Stomach (tissue), 9 donors: ENCODE data around the gene TP53RK. TPM values are rescaled to one million over a fixed set of nuclear protein-coding genes. Genes with fewer than 3 reads are reported as not detected.
A peak's percentile ranks its signal among the peaks of the same experiment; 100 is the strongest.

ENCODE experiments used
- DNase-seq, 2 donors: peaks; one replicate each; pipeline versions ENCODE4 v3.0.0 to v3.0.0-alpha.2; 2013 to 2019
- H3K27ac ChIP-seq, 5 donors: fragments of 200-600 bp in 4 of 5; sonication (generic) in 4 of 5; one replicate each; pipeline ENCODE4 v1.5.1; 2013 to 2019; ENCODE audit warnings: mild to moderate bottlenecking in 1 of 5, moderate library complexity in 1 of 5
- H3K27me3 ChIP-seq, 3 donors: fragments of 200-600 bp; sonication (generic); one replicate each; pipeline ENCODE4 v1.5.1; 2017 to 2019; ENCODE audit warnings: mixed run types in 1 of 3
- H3K36me3 ChIP-seq, 4 donors: fragments of 200-600 bp; sonication (generic); 1 replicate in 3 of 4; 2 replicates in 1 of 4; pipeline ENCODE4 v1.5.1; 2016 to 2019
- H3K4me1 ChIP-seq, 4 donors: fragments of 200-600 bp; sonication (generic); one replicate each; pipeline ENCODE4 v1.5.1; 2016 to 2019
- H3K4me3 ChIP-seq, 4 donors: fragments of 200-600 bp; sonication (generic) in 3 of 4; one replicate each; pipeline ENCODE4 v1.5.1; 2016 to 2019; ENCODE audit warnings: mild to moderate bottlenecking in 1 of 4
- H3K9me3 ChIP-seq, 4 donors: fragments of 200-600 bp; sonication (generic); one replicate each; pipeline ENCODE4 v1.5.1; 2016 to 2019
- EP300 ChIP-seq: sonication (generic); formaldehyde crosslinking; IDR thresholded peaks from one replicate; pipeline ENCODE4 v1.6.1; 2017; ENCODE audit warnings: antibody characterized with exemption
- POLR2A ChIP-seq, 4 donors: fragments of 450-650 bp; IDR thresholded peaks; one replicate each; pipeline ENCODE4 v1.6.1; 2016; ENCODE audit warnings: antibody characterized with exemption in 4 of 4, control low read depth in 2 of 4, mild to moderate bottlenecking in 1 of 4, moderate library complexity in 1 of 4
- POLR2AphosphoS5 ChIP-seq, 3 donors: sonication (generic); formaldehyde crosslinking; IDR thresholded peaks; one replicate each; pipeline ENCODE4 v1.6.1; 2016; ENCODE audit warnings: antibody characterized with exemption in 3 of 3
- WGBS, 5 donors: extraction: QIAGEN DNeasy Blood & Tissue Kit in 3 of 5; methylation state at CpG; one replicate each; pipeline versions ENCODE4 v1.1.5 to v1.1.7; 2013 to 2018; 5-methylcytosine and 5-hydroxymethylcytosine counted together
- intact Hi-C: fragments of 100-400 bp; cut with DNase I; formaldehyde crosslinking; loops from one replicate; pipeline ENCODE4 v1.15.1; 2023; ENCODE audit warnings: low total_unique reads
- polyA plus RNA-seq, 3 donors: library from polyadenylated mRNA; stranded (reverse); fragments of 200-250 nt; gene quantifications; one replicate each; pipeline ENCODE4 v1.2.3, GENCODE V29; 2013
- total RNA-seq, 5 donors: library from RNA; depleted of rRNA; stranded (reverse); fragments of >200 nt; gene quantifications; one replicate each; pipeline versions ENCODE4 v1.1.0 to v1.2.3, GENCODE V29; 2014 to 2016
- TF ChIP-seq, protein P1 (sequence below), 7 experiments: fragments of 450-650 bp in 4 of 7; fragments of 200-600 bp in 3 of 7; sonication (generic) in 3 of 7; IDR thresholded peaks; one replicate each; pipeline ENCODE4 v1.5.1; 2016 to 2019; ENCODE audit warnings: antibody characterized with exemption in 7 of 7, control low read depth in 2 of 7, mild to moderate bottlenecking in 1 of 7
- donor health status: healthy with polysubstance abuse.
- donor health status: Bipolar disorder and iron deficiency.
- donor health status: healthy.

The TP53RK gene
- total and polyA plus RNA-seq, 8 donors: 1.8 to 64.3 (median 12.9) TPM

DNA sequence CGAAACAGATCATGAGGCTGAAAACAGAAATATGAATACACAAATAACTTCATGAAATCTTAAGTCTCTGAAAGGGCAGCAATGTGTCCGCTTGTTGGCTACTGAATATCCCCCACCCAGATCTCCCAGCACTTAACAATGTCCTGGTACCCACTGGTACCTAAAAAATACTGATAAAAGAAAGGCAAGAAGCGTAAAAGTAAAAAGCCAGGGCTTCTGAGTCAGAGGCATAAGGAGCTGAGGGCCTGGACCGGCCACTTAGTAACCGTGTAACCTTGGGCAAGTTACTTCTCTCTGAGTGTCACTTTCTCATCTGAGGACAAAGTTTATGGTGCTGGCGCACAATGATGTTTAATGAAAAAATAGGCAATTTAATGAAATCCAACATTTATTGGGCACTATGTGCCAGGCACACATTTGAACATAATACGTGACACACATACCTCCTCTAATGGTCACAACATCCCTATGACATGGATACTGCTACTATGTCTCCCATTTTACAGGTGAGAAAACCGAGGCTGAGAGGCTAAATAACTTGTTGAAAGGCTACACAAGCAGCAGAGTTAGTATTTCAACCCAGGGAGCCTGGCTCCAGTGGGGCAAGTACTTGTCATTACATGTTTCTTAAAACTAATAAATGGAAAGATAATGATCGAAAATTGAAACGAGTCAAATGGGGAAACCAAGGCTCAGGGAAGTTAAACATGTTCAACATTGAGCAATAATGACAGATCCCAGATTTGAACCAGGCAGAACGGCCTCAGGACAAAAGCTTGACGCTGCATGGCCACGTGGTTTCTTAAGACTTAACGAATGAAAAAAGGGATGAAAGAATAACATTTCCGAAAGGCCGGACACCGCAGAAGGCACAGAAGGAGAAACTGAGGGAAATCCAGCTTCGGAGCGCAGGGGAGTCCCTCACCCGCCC is 828 bp downstream of the TP53RK start:
- H3K27ac ChIP-seq: peak overlapping the region; percentile 92 to 99 (median 97)
- no peak for DNase-seq

DNA sequence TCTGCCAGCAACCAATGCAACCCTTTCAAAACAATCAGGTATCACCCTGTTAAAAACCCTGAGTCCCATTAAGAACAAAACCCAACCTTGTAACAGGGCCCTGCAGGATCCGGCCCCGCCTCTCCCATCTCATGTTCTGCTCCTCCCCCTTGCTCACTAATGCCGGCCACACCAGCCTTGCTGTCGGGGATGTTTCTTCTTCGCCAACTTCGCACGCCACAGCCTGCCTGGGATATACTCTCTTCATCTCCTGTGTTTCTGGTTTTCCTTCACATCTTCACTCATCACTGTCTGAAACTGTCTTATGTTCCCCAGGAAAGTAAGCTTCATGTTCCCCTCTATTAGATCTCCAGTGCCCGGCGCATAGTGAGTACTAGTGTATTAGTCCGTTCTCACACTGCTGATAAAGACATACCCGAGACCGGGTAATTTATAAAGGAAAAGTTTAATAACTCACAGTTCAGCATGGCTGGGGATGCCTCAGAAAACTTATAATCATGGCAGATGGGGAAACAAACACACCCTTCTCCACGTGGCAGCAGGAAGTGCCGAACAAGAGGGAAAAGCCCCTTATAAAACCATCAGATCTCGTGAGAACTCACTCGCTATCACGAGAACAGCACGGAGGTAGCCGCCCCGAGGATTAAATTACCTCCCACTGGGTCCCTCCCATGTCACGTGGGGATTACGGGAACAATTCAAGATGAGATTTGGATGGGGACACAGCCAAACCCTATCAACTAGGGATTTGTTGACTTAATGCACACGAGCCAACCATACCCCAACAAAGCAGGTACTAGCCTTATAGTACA is 5.1 kb downstream of the TP53RK start:
- Histone ChIP-seq H3K27ac (peak overlapping the region; percentile 63 to 78 (median 75)), H3K4me3 (peak overlapping the region; percentile 30 to 43 (median 36)), H3K4me1 (peaks cover 28 to 79% (median 62%) of the 10 kb centered on the region in 4 donors), H3K27me3 (no peaks in the 10 kb centered on the region), H3K36me3 (peaks cover 0 to 30% (median 24%) of the 10 kb centered on the region in 4 donors), H3K9me3 (no peaks in the 10 kb centered on the region)
- 22 to 37% (median 25%) methylated on average over 23 of the region's 23 CpGs for WGBS, 5 donors
- DNase-seq: peak; percentile 67 to 88
- intact Hi-C loops: loop anchor here (5.0 kb wide), 1 partner anchor 167 kb away; no protein-coding TSS in a partner anchor
- TF ChIP-seq POLR2A (IDR thresholded peaks at IDR 0.05): no peak
- TF ChIP-seq, protein P1, sequence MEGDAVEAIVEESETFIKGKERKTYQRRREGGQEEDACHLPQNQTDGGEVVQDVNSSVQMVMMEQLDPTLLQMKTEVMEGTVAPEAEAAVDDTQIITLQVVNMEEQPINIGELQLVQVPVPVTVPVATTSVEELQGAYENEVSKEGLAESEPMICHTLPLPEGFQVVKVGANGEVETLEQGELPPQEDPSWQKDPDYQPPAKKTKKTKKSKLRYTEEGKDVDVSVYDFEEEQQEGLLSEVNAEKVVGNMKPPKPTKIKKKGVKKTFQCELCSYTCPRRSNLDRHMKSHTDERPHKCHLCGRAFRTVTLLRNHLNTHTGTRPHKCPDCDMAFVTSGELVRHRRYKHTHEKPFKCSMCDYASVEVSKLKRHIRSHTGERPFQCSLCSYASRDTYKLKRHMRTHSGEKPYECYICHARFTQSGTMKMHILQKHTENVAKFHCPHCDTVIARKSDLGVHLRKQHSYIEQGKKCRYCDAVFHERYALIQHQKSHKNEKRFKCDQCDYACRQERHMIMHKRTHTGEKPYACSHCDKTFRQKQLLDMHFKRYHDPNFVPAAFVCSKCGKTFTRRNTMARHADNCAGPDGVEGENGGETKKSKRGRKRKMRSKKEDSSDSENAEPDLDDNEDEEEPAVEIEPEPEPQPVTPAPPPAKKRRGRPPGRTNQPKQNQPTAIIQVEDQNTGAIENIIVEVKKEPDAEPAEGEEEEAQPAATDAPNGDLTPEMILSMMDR (IDR thresholded peaks at IDR 0.05): no peak
- no peak for TF ChIP-seq EP300
- no peak for TF ChIP-seq POLR2AphosphoS5 (IDR thresholded peaks at IDR 0.05)

More for the DNA sequence above, 828 bp downstream of the TP53RK start:
- H3K36me3 ChIP-seq: peaks cover 0 to 23% (median 14%) of the 10 kb centered on the region in 4 donors
- H3K4me3 ChIP-seq: peak overlapping the region; percentile 70 to 88 (median 82)
- intact Hi-C loops: no loop called here
- no peaks in the 10 kb centered on the region for H3K27me3 ChIP-seq
- 9 to 14% (median 11%) methylated on average over 17 to 20 of the region's 20 CpGs for WGBS, 5 donors
- no peaks in the 10 kb centered on the region for H3K9me3 ChIP-seq
- H3K4me1 ChIP-seq: peaks cover 18 to 56% (median 46%) of the 10 kb centered on the region in 4 donors
- no peak for TF ChIP-seq POLR2AphosphoS5 (IDR thresholded peaks at IDR 0.05)
- TF ChIP-seq, protein P1 (IDR thresholded peaks at IDR 0.05): no peak
- no peak for TF ChIP-seq POLR2A (IDR thresholded peaks at IDR 0.05)
- no peak for TF ChIP-seq EP300

DNA sequence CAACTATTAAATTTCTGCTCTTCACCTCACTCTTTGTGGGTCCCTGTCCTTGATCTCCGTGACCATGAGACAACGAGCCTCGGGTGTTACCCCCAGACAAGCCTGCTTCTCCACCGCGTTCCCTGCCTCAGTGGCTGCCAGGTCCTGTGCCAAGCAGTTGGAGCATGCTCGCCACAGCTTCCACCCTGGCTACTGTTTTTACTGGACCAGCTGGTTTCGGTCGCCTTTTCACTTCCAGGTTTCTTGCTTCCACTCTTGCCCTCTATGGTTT is 5.6 kb downstream of the TP53RK start:
- no peaks in the 10 kb centered on the region for H3K27me3 ChIP-seq
- no peaks in the 10 kb centered on the region for H3K9me3 ChIP-seq
- intact Hi-C loops: loop anchor here (5.0 kb wide), 1 partner anchor 166 kb away; no protein-coding TSS in a partner anchor
- H3K4me3 ChIP-seq: peak overlapping the region; percentile 30 to 43 (median 36)
- DNase-seq: no peak
- peaks cover 28 to 77% (median 61%) of the 10 kb centered on the region in 4 donors for H3K4me1 ChIP-seq
- peaks cover 0 to 30% (median 24%) of the 10 kb centered on the region in 4 donors for H3K36me3 ChIP-seq
- peak overlapping the region; percentile 63 to 78 (median 75) for H3K27ac ChIP-seq
- TF ChIP-seq EP300: no peak
- TF ChIP-seq POLR2A (IDR thresholded peaks at IDR 0.05): no peak
- TF ChIP-seq POLR2AphosphoS5 (IDR thresholded peaks at IDR 0.05): no peak
- TF ChIP-seq, protein P1 (IDR thresholded peaks at IDR 0.05): no peak
- 22 to 38% (median 36%) methylated on average over 8 of the region's 8 CpGs for WGBS, 5 donors
